ENCODE measurements around the gene ZNF148.

Gene ZNF148

GRCh38 chr3:125374996-125375941 is at the start of gene ZNF148:
ZNF148 (minus strand) TSS chr3:125375325; CDS start chr3:125313640, 61,685 bp downstream.
- peak within 1 kb of the TSS; percentile 48 for H3K27ac ChIP-seq (ENCODE audit: low read depth, low read length)
- H3K4me2 ChIP-seq (ENCODE audit: low read length): peak within 1 kb of the TSS; percentile 88
- H3K4me1 ChIP-seq (ENCODE audit: control insufficient read depth, low read length): peaks cover 20% of the 10 kb centered on the region
- no peaks in the 10 kb centered on the region for H3K27me3 ChIP-seq (ENCODE audit: control insufficient read depth, low read length)
- H3F3A ChIP-seq (ENCODE audit: control insufficient read depth, insufficient read depth): peaks cover 4% of the 10 kb centered on the region; the same call in 1 of the 2 replicates
- H3K4me3 ChIP-seq (ENCODE audit: low read length): peak within 1 kb of the TSS; percentile 84
- peaks cover 60% of the 10 kb centered on the region for H3K79me2 ChIP-seq (ENCODE audit: control insufficient read depth, low read length)
- 0 out of 2 replicates have a peak, but pooled peaks cover 7% of the 10 kb centered on the region for H4K20me1 ChIP-seq (ENCODE audit: control insufficient read depth, insufficient read depth, low read depth, low read length)
- H3K9me3 ChIP-seq (ENCODE audit: control insufficient read depth, insufficient read depth, low read length): no peaks in the 10 kb centered on the region
- no peak for TF ChIP-seq EZH2phosphoT487 (IDR thresholded peaks at IDR 0.05; ENCODE audit: borderline replicate concordance, low read length)
- TF ChIP-seq CTCF (IDR thresholded peaks at IDR 0.05; ENCODE audit: low read depth, low read length, poor library complexity, severe bottlenecking): no peak
- peaks cover 7% of the 10 kb centered on the region; the same call in 1 of the 2 replicates for H3K36me3 ChIP-seq (ENCODE audit: control insufficient read depth, low read length)
- no peaks in the 10 kb centered on the region for H3K9me2 ChIP-seq (replicated peaks; ENCODE audit: control insufficient read depth, low read length)

- Histone ChIP-seq H3K9me2 (replicated peaks; ENCODE audit: control insufficient read depth, low read length) (no peaks in the 10 kb centered on the region), H3K36me3 (ENCODE audit: control insufficient read depth, low read length) (no peaks in the 10 kb centered on the region)
Measured at GRCh38 chr3:125418306-125418705, 43.2 kb upstream of the ZNF148 start.

GRCh38 chr3:125416235-125416634 is 41.1 kb upstream of the ZNF148 start:
- no peaks in the 10 kb centered on the region for H3K4me1 ChIP-seq (ENCODE audit: control insufficient read depth, low read length)
- no peak overlapping the region for H3K27ac ChIP-seq (ENCODE audit: low read depth, low read length)
- TF ChIP-seq CTCF (IDR thresholded peaks at IDR 0.05; ENCODE audit: low read depth, low read length, poor library complexity, severe bottlenecking) (no peak), EZH2phosphoT487 (IDR thresholded peaks at IDR 0.05; ENCODE audit: borderline replicate concordance, low read length) (no peak)
- H3K4me2 ChIP-seq (ENCODE audit: low read length): no peak overlapping the region
- H3F3A ChIP-seq (ENCODE audit: control insufficient read depth, insufficient read depth): no peaks in the 10 kb centered on the region
- no peaks in the 10 kb centered on the region for H3K9me3 ChIP-seq (ENCODE audit: control insufficient read depth, insufficient read depth, low read length)
- 0 out of 2 replicates have a peak, but pooled peaks cover 4% of the 10 kb centered on the region for H3K27me3 ChIP-seq (ENCODE audit: control insufficient read depth, low read length)
- no peaks in the 10 kb centered on the region for H3K36me3 ChIP-seq (ENCODE audit: control insufficient read depth, low read length)
- H3K4me3 ChIP-seq (ENCODE audit: low read length): no peak overlapping the region
- H3K9me2 ChIP-seq (replicated peaks; ENCODE audit: control insufficient read depth, low read length): no peaks in the 10 kb centered on the region
- no peaks in the 10 kb centered on the region for H3K79me2 ChIP-seq (ENCODE audit: control insufficient read depth, low read length)
- no peaks in the 10 kb centered on the region for H4K20me1 ChIP-seq (ENCODE audit: control insufficient read depth, insufficient read depth, low read depth, low read length)

More at GRCh38 chr3:125418306-125418705, 43.2 kb upstream of the ZNF148 start:
- Histone ChIP-seq H3K27ac (ENCODE audit: low read depth, low read length) (no peak overlapping the region), H3K4me1 (ENCODE audit: control insufficient read depth, low read length) (no peaks in the 10 kb centered on the region), H3K4me3 (ENCODE audit: low read length) (no peak overlapping the region), H3K4me2 (ENCODE audit: low read length) (no peak overlapping the region), H3K9me3 (ENCODE audit: control insufficient read depth, insufficient read depth, low read length) (no peaks in the 10 kb centered on the region), H3F3A (ENCODE audit: control insufficient read depth, insufficient read depth) (no peaks in the 10 kb centered on the region), H3K27me3 (ENCODE audit: control insufficient read depth, low read length) (0 out of 2 replicates have a peak, but pooled peaks cover 4% of the 10 kb centered on the region), H3K79me2 (ENCODE audit: control insufficient read depth, low read length) (no peaks in the 10 kb centered on the region), H4K20me1 (ENCODE audit: control insufficient read depth, insufficient read depth, low read depth, low read length) (no peaks in the 10 kb centered on the region)
- TF ChIP-seq EZH2phosphoT487 (IDR thresholded peaks at IDR 0.05; ENCODE audit: borderline replicate concordance, low read length) (no peak), CTCF (IDR thresholded peaks at IDR 0.05; ENCODE audit: low read depth, low read length, poor library complexity, severe bottlenecking) (no peak)

Data from DOHH2 (cell line).